HepG2 (cell line): ENCODE results near the gene MSL2. TPM values are rescaled to one million over a fixed set of nuclear protein-coding genes. Genes with fewer than 3 reads are reported as not detected.

Experiments
- AKNA ChIP-seq: sonication (generic); formaldehyde crosslinking; IDR thresholded peaks from 2 replicates; pipeline ENCODE4 v1.4.0; 2020; ENCODE audit warnings: missing genetic modification reagents, borderline replicate concordance
- ATF3 ChIP-seq: sonication (generic); formaldehyde crosslinking; IDR thresholded peaks from 2 replicates; pipeline ENCODE4 v1.4.0; 2020; ENCODE audit warnings: missing genetic modification reagents
- FOXK2 ChIP-seq: fragments of 450-650 bp; IDR thresholded peaks from 2 replicates; pipeline ENCODE4 v1.6.1; 2016
- IKZF4 ChIP-seq: sonication (generic); formaldehyde crosslinking; IDR thresholded peaks from 2 replicates; pipeline ENCODE4 v1.5.1; 2020; ENCODE audit warnings: borderline replicate concordance, mild to moderate bottlenecking, low read depth, missing genetic modification reagents; ENCODE audit errors: not compliant biosample characterization
- JUNB ChIP-seq: sonication (generic); formaldehyde crosslinking; IDR thresholded peaks from 2 replicates; pipeline ENCODE4 v1.8.0; 2022; ENCODE audit warnings: missing genetic modification reagents, mild to moderate bottlenecking, borderline replicate concordance
- MED8 ChIP-seq: sonication (generic); formaldehyde crosslinking; IDR thresholded peaks from 2 replicates; pipeline ENCODE4 v1.8.1; 2023; ENCODE audit warnings: mild to moderate bottlenecking, missing genetic modification reagents; ENCODE audit not compliant: insufficient replicate concordance
- MIER2 ChIP-seq: IDR thresholded peaks from 2 replicates; pipeline ENCODE4 v1.6.1; 2016; ENCODE audit warnings: missing biosample characterization, missing genetic modification reagents
- NCOR1 ChIP-seq: fragments of 200-600 bp; sonication (generic); IDR thresholded peaks from 2 replicates; pipeline ENCODE4 v1.7.0; 2017; ENCODE audit warnings: antibody characterized with exemption, low read length, borderline replicate concordance
- RBM22 ChIP-seq: fragments of 200-400 bp; formaldehyde crosslinking; optimal IDR thresholded peaks from 2 replicates; pipeline ENCODE3; 2017; ENCODE audit warnings: mild to moderate bottlenecking, low read length, moderate library complexity
- REST ChIP-seq, 2 experiments: IDR thresholded peaks; 2 replicates each; pipeline ENCODE4 v1.6.1; 2011 to 2012; ENCODE audit warnings: low read length in 2 of 2, borderline replicate concordance in 1 of 2, low read depth in 1 of 2, mild to moderate bottlenecking in 1 of 2, moderate library complexity in 1 of 2
- SIN3A ChIP-seq: IDR thresholded peaks from 2 replicates; pipeline ENCODE4 v1.6.1; 2011; ENCODE audit warnings: low read depth, mild to moderate bottlenecking, control low read depth, low read length, borderline replicate concordance
- SPEN ChIP-seq: sonication (generic); formaldehyde crosslinking; IDR thresholded peaks from 2 replicates; pipeline ENCODE4 v1.5.1; 2020; ENCODE audit warnings: low read depth, mild to moderate bottlenecking, missing genetic modification reagents
- ZNF296 ChIP-seq: sonication (generic); formaldehyde crosslinking; conservative IDR thresholded peaks from 2 replicates; pipeline ENCODE4 v1.5.0; 2020; ENCODE audit warnings: mild to moderate bottlenecking, missing genetic modification reagents
- ZNF776 ChIP-seq: sonication (generic); formaldehyde crosslinking; IDR thresholded peaks from 2 replicates; pipeline ENCODE4 v1.4.0; 2020; ENCODE audit warnings: mild to moderate bottlenecking, missing genetic modification reagents
- ZNF839 ChIP-seq: sonication (generic); formaldehyde crosslinking; IDR thresholded peaks from 2 replicates; pipeline ENCODE4 v1.4.0; 2020; ENCODE audit warnings: missing genetic modification reagents, mild to moderate bottlenecking, borderline replicate concordance
- polyA plus RNA-seq, 8 experiments: library from polyadenylated mRNA; depleted of rRNA in 3 of 8; stranded (reverse) in 7 of 8; unstranded in 1 of 8; fragments of >200 nt; fragmentation: Illumina TruSeq in 4 of 8; extraction: Trizol in 4 of 8; gene quantifications; 2 replicates each; pipeline versions ENCODE4 v1.2.1 to v1.2.3, GENCODE V29; 2011 to 2016; ENCODE audit warnings: low read depth in 4 of 8, missing spikeins in 1 of 8, mixed read lengths in 1 of 8; ENCODE audit not compliant: insufficient read depth in 1 of 8
- total RNA-seq, 5 experiments: library from RNA; depleted of rRNA; stranded (reverse); fragments of >200 nt; fragmentation: Illumina TruSeq; extraction: Trizol; gene quantifications; 2 replicates each; pipeline ENCODE4 v1.2.3, GENCODE V29; 2016; ENCODE audit warnings: low read depth in 1 of 5
- TF ChIP-seq, protein P1 (sequence below): IDR thresholded peaks from 2 replicates; pipeline ENCODE4 v1.6.1; 2016; ENCODE audit warnings: low read depth, control low read depth
- TF ChIP-seq, protein P2 (sequence below), 2 experiments: sonication (generic) in 1 of 2; formaldehyde crosslinking in 1 of 2; IDR thresholded peaks; 2 replicates each; pipeline versions ENCODE4 v1.4.0 to v1.6.1; 2018 to 2020; ENCODE audit warnings: missing genetic modification reagents in 2 of 2, borderline replicate concordance in 1 of 2, low read depth in 1 of 2, mild to moderate bottlenecking in 1 of 2, missing biosample characterization in 1 of 2

MSL2 gene
- total and polyA plus RNA-seq, 2 of the 13 experiments (the other 11 are each of a cell fraction or from before 2014, with no cell fraction given), result 6.9 to 11.7 TPM

- TF ChIP-seq REST (IDR thresholded peaks at IDR 0.05; ENCODE audit: borderline replicate concordance in 1 of 2, low read depth in 1 of 2, low read length in 2 of 2) (peak in 1 of 2 experiments; percentile 47; a peak in 1 of 4 replicates), MED8 (CRISPR knock-in tag) (no peak), AKNA (no peak), SPEN (CRISPR knock-in tag) (no peak), RBM22 (no peak), ZNF776 (CRISPR knock-in tag) (no peak), NCOR1 (no peak), ZNF839 (no peak), ATF3 (CRISPR knock-in tag) (peak; percentile 31; the same call in 1 of the 2 replicates), SIN3A (0 out of 2 replicates have a peak, but pooled peaks have one; percentile 44), MIER2 (no peak), IKZF4 (CRISPR knock-in tag) (peak; percentile 3), JUNB (no peak; the same call in 1 of the 2 replicates), FOXK2 (no peak), ZNF296 (0 out of 2 replicates have a peak, but pooled peaks have one; percentile 51)
- TF ChIP-seq, protein P1, sequence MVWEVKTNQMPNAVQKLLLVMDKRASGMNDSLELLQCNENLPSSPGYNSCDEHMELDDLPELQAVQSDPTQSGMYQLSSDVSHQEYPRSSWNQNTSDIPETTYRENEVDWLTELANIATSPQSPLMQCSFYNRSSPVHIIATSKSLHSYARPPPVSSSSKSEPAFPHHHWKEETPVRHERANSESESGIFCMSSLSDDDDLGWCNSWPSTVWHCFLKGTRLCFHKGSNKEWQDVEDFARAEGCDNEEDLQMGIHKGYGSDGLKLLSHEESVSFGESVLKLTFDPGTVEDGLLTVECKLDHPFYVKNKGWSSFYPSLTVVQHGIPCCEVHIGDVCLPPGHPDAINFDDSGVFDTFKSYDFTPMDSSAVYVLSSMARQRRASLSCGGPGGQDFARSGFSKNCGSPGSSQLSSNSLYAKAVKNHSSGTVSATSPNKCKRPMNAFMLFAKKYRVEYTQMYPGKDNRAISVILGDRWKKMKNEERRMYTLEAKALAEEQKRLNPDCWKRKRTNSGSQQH (CRISPR knock-in tag), result peak; percentile 39; the same call in 1 of the 2 replicates
- TF ChIP-seq, protein P2, sequence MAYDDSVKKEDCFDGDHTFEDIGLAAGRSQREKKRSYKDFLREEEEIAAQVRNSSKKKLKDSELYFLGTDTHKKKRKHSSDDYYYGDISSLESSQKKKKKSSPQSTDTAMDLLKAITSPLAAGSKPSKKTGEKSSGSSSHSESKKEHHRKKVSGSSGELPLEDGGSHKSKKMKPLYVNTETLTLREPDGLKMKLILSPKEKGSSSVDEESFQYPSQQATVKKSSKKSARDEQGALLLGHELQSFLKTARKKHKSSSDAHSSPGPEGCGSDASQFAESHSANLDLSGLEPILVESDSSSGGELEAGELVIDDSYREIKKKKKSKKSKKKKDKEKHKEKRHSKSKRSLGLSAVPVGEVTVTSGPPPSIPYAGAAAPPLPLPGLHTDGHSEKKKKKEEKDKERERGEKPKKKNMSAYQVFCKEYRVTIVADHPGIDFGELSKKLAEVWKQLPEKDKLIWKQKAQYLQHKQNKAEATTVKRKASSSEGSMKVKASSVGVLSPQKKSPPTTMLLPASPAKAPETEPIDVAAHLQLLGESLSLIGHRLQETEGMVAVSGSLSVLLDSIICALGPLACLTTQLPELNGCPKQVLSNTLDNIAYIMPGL (CRISPR knock-in tag; IDR thresholded peaks at IDR 0.05; ENCODE audit: borderline replicate concordance in 1 of 2, low read depth in 1 of 2), result no peak; a peak in 1 of 4 replicates
These were observed at the start of gene MSL2 (continued) for GRCh38 chr3:136196064-136196400.
